ENCODE data around the gene BCL2L14.

The BCL2L14 gene

DNA sequence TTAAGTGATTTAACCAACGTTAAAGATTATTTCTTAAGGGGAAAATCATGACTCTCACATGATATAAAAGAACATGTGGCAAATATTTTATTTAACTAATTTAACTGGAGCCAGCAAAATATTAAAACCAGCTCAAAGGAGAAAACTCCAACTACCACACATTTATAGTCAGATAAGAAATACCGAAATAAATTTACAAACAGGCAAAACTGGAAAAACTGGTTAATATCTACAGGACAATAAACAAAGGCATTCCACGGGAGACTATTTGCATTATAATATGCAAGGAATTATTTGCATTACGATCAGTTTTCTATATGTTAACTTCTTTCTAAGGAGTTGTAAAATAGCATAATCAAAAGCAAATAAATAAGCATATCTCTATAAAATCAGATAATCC lies 13.8 kb upstream of the BCL2L14 start:
- DNase-seq: no peak

DNA sequence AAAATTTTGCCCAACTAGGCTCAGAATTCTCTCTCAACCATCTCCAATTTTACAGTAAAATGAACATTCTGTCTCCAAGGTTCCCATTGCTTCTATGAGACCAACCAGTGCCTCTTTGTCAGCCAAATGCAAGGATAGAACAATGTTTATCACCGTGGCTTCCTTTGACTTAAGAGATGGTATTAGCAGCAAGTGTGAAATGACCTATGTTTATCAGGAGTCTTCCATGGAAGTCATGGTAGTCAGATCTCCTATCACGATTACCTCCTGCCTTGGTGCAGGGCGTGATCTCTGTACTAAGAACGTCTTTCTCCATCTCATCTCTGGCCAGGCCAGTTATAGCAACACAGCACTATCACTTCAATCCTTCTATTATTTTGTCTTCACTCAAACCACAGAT lies 6.1 kb upstream of the BCL2L14 start:
- no peak for DNase-seq

DNA sequence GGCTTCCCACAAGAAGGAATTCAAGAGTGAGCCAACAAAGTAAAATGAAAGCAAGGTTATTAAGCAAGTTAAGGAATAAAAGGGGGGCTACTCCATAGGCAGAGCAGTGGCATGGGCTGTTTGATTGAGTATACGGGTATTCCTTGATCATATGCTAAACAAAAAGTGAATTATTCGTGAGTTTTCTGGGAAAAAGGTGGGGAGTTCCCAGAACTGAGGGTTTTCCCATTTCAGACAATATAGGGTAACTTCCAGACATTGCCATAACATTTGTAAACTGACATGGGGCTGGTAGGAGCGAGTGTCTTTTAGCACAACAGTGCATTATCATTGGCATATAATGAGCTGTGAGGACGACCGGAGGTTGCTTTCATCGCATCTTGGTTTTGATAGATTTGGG lies 2.0 kb upstream of the BCL2L14 start:
- no peak for DNase-seq

DNA sequence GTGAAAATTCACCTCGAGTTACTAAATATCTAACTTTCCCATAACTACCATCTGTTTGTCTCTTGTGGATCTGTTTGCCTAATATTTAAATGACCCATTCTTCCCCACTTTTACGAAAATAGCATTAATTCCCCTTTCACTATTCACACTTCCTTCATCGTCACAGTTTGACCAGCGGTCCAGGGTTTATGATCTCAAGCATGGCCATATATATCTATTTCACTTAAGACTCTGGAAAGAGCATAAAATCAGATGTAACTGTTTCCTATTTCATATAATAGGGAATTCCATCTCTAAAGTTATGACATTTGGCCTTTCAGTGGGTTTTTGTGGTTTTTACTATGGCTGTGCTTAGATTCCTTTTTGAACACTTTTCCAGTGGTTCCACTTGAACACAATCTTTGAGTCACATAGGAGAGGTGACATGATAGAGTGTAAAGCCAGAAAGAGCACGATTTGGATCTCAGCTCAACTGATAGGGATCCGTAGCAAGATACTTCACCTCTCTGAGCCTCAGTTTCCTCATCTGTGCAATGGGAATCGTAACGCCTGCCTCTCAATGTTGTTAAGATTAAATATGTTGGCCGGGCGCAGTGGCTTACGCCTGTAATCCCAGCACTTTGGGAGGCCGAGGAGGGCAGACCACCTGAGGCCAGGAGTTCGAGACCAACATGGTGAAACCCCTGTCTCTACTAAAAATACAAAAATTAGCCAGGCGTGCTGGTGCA lies 754 bp upstream of the BCL2L14 start:
- DNase-seq: no peak

DNA sequence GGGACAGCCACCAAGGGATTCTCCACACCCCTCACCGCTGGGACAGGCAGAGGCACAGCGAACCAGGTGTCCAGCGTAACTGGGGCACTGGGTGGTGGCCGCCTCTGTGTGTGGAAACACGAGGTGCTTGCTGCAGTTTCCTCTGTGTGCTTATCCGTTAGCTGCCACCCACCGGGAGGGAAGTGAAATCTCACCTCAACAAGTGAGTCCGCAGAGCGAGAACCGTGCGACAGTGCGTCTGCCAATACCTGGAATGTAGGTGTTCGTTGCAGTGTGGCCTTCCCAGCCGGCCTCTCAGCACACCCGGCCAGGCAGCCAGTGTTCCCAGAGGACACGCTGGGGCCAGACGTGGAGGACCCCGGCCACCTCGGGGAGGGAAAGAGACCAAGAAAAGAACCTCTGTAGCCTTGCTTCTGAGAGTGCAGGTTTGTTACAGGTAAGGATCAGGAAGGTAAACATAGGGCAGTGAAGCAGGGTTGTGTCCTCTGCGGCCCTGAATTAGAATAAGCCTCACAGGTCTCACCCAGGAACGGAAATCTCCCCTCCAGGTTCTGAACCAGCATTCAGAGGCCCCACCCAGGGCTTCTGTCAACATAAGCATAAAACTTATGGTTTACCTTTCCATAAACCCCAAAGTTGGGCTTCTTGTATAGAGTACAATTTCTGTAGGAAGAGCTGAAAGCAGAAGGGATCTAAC lies 1.5 kb downstream of the BCL2L14 start:
- no peak for DNase-seq

DNA sequence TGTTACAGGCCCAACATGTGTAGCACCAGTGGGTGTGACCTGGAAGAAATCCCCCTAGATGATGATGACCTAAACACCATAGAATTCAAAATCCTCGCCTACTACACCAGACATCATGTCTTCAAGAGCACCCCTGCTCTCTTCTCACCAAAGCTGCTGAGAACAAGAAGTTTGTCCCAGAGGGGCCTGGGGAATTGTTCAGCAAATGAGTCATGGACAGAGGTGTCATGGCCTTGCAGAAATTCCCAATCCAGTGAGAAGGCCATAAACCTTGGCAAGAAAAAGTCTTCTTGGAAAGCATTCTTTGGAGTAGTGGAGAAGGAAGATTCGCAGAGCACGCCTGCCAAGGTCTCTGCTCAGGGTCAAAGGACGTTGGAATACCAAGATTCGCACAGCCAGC lies 8.6 kb downstream of the BCL2L14 start:
- DNase-seq: peak; percentile 63

DNA sequence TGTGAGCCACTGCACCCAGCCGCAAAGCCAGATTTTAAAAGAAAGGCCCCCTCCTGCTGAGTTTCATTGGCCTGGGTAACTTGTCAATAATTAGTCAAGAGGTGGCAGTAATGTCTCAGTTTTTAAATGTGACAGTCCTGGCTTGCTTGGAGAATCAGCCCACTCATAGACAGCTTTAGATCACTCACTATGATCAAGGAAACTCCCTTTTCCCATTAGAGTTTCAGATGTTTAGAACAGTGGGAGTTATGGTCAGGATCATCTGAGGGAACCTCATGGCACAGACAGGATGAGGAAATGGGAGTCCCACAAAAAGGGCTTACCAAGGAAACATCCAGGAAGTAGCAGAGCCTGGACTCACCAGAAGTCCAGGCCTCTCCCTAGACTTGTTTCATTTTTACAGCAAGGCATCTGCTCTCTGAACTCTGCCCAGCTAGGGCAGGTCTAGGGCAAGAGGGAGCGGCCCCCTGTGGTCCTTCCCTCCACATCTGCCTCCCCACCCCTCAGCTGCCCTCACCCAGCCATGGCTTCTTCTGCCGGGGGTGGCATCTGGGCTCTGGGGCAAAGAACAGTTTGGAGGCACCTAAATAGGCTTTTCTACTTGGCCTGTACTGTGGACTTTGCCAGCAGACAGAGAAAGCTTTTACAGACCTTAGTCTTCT lies 11.2 kb downstream of the BCL2L14 start:
- peak; percentile 56 for DNase-seq

DNA sequence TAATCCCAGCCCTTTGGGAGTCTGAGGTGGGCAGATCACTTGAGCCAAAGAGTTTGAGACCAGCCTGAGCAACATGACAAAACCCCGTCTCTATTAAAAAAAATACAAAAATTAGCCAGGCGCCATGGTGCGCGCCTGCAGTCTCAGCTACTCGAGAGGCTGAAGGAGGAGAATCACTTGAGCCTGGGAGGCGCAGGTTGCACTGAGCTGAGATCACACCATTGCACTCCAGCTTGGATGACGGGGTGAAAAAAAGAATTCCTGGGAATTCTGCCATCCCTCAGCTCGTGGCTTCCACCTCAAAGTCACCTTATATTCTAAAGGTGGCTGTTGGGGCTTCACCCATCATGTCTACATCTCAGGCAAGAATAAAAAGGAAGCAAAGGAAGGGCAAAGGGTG lies 12.9 kb downstream of the BCL2L14 start:
- no peak for DNase-seq

DNA sequence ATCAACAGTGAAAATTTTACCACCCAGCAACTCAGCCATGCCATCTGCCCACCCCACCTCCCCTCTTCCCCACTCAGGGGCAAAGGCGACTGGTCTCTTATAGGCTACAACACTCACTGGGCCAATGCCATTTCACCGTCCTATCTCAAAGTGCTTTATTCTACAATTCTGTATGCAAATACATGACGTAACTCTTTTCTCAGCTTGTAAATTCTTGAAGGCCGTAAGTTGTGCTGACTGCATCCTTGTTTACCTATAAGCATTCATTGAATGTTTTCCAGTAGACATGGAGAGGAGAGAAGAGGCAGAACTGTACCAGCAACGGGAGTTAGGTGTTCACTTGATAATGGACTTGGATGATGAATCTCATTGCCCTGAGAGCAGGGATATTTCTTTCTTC lies 15.6 kb downstream of the BCL2L14 start:
- DNase-seq: no peak

DNA sequence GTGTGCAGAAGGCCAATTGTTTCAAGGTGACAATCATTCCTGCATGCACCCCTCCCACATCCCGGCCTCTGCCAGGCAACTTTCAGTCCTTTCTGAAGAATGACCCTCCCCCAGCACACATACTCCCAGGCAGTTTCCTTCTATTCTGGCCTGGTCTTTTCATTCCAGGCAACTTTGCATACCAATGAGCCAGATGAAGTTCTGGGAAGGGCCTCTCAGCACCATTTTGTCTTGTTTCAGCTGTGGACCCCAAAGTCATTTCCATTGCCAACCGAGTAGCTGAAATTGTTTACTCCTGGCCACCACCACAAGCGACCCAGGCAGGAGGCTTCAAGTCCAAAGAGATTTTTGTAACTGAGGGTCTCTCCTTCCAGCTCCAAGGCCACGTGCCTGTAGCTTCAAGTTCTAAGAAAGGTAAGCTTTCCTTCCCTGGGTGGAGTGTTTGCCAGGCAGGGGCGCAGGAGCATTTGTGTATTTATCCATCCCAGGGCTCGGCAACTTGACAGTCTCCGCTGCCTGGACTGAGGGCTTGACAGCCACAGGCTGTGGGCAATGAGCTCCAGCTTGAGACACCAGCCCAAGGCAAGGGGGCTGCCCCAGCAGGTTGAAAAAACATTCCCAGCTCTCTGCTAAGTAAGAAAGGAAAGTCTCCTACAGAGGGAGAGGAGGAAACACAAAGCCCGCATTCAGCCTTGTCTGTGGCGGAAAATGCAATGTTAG lies 16.4 kb downstream of the BCL2L14 start:
- no peak for DNase-seq

DNA sequence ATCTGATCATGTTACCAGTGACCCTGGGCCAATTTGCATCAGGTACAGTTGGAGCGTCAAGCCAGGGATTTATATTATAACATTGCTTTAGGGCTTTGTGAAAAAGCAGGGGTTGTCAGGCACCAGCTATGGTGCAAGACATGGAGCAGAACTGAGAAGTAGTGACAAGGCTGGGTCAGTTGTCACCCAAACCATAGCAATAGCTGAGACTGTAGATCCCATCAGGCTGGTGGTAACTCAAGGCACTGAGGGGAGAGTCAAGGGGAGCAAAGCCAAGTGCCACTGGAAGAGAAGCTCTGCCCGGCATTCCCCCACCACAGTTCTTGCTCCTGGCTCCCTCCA lies 16.9 kb downstream of the BCL2L14 start:
- no peak for DNase-seq

DNA sequence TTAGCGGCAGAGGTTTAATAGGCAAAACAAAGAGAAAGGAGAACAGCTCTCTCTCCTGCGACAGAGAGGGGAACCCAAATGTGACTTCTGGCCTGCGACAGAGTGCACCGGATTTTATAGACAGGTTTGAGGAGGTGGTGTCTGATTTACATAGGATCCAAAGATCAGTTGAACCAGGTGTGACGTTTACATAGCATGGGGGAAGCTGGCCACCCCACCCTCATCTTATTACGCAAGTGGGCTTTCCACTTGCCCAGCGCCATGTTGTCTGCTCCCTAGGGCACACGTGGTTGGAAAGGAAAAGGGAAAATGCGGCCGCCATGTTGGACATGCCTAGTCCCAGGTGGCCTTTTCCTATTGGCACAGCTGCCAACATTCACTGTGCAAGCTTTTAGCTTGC lies 17.4 kb downstream of the BCL2L14 start:
- DNase-seq: no peak

DNA sequence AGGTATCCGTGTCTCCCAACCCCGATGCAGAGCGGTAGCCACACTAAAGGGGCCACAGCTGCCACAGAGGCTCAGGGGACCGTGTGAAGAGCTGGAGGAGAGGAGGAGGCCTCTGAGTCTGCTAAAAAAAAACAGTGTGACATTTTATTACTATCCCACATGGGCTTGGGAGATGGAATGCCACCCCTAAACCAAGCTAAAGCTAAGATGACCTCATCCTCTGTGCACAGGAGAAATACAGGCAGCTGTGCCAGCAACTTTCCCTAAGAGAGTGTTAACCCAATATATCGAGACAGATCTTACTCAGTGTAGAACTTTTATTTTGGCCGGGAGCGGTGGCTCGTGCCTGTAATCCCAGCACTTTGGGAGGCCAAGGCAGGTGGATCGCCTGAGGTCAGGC lies 18.0 kb downstream of the BCL2L14 start:
- no peak for DNase-seq

DNA sequence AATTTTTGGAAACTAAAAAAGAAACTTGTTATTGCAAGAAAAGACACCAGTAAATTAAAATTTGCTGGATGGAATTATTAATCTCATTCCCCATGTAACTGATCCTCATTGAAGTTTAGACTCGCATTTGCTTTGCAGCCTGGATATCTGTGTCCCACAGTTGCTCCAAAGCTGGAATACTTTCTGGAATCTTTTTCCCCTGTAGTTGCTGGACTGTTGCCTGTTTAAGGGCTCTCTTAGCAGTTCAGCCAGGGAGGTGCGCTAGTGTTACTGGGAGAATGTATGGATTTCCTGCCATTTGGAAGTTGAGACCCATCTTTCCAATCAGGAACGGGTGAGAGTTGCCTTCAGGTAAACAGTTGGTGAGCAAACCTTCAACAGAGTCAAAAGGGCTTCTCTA lies 20.3 kb downstream of the BCL2L14 start:
- DNase-seq: no peak

DNA sequence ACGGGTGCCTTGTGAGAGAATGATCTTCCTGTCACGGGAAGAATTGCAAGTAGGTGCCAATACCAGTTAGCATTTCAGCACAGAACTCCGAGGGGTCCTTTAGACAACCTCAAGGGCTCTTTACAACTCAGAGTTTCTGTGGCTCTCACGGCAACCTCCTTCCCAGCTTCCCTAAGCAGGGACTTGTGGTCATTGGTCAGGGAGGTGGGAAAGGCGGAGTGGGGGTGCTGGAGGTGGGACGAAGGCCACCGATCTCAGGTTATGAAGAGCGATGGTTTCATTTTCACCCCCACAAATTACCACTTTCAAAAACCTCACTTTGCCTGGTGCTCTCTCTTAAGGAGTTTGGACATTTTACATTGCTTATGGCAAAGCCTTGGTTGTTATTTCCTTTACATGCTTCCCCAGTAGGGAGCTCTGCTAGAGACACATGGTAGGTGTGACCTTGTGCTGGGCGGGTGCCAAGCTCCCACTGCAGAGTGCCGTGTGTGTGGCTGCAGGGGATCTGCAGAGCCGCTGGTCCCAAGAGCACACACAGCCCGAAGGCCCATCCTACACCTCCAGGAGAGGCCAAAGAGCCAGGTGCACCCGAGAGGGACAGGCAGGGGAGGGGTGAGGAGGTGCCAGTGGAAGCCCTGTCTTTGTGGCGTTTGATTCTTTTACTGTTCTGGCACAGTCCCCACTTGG lies 21.4 kb downstream of the BCL2L14 start:
- DNase-seq: peak; percentile 10

DNA sequence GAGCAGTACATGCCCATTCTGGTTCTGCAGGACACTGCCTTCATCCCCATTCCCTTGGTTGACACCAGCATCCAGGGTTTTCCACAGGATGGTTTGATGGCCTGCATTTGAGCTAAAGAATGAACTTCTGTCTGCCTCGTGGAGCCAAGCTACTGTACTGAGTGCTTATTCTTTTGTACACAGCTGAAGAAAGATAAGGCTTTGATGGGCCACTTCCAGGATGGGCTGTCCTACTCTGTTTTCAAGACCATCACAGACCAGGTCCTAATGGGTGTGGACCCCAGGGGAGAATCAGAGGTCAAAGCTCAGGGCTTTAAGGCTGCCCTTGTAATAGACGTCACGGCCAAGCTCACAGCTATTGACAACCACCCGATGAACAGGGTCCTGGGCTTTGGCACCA lies 23.7 kb downstream of the BCL2L14 start:
- no peak for DNase-seq

DNA sequence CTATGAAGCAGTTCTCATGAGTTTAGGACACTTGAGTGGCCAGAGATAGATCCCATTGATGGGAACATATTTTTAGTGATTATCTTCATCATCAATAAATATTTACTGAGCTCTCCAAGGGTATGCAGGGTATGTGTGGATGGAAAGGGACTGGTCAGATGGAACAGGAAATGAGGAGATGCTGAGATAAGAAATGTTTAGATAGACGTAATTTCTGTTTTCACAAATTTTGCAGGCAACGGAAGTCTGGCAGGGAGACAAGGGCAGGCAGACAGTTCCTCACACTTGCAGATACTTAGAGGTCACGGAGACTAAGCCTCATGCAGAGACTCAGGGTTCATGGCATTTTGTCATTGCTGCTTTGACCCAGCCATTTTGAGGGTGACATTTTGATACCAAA lies 24.3 kb downstream of the BCL2L14 start:
- no peak for DNase-seq

DNA sequence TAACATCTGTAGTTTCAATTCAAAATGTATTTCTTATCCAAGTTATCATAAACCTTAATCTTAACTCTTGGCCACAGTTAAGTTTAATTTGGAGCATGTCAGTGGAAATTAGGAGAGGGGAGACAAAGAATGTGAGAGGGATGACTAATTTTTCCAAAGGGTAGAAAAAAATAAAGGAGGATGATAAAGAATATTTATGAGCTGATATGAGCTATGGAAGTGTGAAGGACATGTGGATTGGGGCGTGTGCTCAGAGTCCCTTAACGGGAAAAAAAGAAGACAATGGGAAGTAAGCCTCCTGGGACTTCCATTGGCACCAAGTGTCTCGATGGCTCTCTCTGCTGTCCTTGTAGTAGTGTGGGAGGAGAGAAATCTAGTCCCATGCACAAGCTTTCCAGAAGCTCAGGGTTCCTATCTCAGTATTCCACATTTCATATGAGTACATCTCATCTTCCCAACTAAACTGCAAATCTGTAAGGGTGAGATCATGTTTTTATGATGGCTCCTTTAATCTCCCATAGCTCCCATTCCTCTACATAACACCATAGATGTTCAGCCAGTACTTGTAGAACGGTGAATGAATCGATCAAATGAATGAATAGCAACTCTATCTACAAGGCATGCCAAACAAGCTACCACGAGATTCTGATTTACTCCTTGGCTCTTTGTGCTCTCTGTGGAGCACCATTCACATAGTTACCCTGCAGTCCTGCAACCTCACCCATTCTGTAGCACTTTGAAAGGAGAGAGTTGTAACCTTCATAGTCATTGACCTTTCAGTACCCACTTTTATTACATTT lies 27.4 kb downstream of the BCL2L14 start:
- DNase-seq: no peak

DNA sequence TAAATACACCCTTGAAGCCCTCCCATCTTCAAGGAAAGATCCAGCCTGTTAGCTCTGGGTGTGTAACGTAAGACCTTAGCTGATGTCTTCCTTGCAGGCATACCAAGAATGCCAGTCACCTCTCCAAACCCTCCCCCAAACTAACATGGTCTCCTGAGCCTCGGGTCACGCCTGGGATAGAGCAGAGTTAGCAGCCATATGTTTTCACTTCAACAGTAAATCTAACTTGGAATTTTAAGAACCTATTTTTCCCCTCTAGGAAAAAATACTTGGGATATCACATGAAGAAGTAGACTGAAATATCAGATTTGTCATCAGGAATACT lies 27.9 kb downstream of the BCL2L14 start:
- DNase-seq: peak; percentile 57

DNA sequence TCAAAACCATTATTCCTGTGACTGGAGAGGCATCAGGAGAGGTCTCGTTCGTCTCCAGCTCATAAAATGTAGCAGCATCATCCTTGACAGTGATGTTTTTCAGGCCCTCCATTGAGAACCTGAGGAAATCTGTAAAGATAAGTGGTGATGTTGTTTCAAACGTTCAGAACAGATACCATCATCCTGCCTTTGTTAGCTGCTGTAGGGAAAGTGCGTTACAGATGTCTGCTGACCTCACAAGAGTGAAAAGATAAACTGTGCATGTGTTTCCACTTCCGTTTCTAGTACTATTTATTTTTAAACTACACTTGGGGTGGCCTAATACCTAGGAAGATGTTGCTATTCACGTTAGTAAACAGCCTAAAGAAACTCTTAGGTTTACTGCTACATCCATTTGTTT lies 28.4 kb downstream of the BCL2L14 start:
- no peak for DNase-seq

DNA sequence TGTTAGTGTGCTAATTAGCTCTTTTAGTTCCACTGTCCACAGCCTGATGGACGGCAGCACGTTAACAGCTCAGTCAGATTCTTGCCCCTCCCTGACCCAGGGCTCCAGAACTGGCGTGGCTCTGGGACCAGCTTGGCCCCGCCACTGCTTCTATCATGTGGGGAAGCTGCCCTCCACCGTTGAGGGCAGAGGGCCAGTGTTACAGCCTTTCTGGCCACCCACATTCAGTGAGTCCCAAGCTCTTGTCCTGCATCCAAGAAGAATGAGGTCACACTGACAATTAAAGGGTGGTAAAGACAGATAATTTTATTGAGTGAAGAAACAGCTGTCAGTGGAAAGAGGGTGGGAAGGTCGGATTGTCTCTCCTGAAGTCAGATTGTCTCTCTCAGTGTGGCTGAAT lies 36.9 kb downstream of the BCL2L14 start:
- DNase-seq: no peak

DNA sequence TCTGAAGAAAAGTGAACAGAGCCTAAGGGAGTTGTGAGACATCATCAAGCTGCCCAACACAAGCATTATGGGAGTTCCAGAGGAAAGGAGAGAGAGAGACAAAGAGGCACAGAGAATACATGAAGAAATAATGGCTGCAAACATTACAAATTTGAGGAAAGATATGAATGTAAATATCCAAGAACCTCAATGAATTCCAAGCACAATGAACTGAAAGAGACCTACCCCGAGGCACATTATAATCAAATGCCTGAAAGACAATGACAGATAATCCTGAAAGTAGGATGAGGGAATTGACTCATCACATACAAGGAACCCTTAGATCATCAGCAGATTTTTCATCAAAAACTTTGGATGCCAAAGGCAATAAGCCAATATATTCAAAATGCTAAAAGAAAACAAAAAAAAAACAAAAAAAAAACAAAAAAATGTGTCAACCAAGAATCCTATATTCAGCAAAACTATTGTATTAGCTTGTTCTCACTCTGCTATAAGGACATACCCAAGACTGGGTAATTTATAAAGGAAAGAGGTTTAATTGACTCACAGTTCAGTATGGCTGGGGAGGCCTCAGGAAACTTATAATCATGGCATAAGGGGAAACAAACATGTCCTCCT lies 37.8 kb downstream of the BCL2L14 start:
- no peak for DNase-seq

Data from fibroblast of skin of right biceps (primary cell).